ENCODE results near the gene CBX4.

CBX4 gene

DNA sequence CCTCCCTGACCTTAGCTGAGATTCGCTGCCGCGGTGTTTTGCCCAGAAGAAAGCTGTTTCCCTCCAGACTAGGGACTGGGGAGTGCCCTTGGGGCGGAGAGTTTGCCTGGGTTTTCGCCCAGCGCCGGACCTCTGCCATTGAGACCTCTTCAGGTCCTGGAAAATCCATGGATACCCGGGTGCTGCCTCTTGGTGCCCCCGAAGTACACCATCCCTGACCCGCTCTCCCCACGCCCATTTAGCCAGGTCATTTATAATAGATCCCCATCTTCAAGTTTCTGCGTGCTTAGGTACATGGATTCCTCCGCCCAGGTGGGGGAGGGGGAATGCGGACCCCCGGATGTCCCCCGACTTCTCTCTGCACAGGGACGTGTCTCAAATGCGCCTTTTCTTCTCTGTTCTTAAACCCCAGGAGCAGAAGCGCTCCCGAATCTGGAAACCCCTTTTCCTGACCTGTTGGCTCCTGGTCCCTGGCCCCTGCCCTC is 27.3 kb downstream of the CBX4 start:
- DNase-seq: no peak

DNA sequence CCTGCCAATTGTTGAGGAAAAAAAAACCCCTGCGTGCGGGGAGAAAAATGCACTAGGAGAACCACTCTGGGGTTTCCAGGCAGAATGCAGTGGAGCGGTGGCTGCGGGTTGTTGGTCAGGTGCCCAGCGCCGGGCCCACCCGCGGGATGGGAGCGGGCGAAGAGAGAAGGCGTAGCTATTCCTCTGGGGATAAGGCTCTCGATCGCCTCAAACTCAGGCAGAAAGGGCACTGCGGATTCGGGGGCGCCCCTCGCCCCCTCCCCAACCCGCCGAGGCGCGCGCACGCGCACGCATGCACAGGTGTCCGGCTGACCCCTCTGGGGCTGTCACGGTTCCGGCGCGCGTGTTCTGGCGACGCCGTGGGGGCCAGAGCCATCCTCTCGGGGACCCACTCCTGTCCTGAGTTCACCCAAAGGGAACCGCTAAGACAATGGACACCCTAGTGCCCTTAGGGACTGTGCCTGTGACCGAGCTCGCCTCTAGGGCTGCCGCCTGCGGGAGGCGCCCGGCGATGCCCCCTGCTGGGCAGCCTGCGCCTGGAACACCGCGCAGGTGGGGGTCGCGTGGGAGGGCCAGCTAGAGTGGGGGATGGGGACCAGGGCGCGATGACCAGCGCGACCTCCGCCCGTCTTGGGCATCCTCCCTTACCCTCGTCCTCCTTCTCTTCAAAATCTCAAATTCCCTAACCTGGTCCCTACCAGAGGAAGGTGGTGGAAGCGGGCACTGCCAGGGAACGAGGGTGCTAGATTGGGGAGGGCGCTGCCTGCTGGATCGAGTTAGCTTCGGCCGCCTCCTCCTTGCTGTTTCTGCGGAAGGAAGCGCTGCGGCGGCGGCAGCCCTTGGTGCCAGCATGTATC is 28.0 kb downstream of the CBX4 start:
- DNase-seq: peak in 1 of 5 donors; percentile 46

DNA sequence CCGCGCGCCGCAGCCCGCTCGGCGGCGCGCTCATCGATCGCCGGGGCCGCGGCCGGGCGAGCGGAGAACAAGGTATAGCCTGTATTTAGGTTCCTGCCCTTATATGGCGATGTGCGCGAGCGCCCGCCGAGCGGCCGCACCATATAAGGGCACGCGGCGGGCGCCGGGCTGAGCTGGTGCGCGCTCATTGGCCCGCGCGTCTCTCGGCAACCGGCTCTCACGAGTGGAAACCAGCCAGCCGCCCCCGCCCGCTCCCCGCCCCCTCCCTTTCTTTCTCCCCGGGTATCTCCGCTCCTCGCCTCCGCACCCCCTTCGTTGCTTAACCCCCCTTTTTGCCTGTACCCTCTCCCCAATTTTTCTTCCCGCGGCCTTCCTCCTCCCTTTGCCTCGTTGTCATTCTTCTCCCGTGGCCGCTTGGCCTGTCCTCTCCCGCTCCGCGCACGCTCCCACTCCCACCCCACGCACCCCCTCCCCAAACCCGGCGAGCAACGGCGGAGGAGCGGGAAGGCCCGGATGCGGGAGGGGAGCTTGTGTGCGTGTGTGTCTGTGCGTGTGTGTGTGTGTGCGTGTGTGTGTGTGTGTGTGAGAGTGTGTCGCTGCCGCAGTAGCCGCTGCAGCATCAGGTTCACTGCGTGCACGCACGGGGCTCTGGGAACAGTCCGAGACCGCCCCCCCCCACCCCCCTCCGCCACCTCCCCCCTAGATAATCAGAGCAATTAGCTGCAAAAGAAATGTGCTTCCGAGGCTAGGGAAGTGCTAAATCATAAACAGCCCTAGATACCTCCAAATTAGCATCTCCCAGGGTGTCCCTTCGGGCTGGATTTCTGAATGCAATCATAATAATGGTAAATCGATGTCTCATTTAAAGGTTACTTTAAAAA is 28.9 kb downstream of the CBX4 start:
- peak; percentile 65 to 82 (median 76) for DNase-seq

DNA sequence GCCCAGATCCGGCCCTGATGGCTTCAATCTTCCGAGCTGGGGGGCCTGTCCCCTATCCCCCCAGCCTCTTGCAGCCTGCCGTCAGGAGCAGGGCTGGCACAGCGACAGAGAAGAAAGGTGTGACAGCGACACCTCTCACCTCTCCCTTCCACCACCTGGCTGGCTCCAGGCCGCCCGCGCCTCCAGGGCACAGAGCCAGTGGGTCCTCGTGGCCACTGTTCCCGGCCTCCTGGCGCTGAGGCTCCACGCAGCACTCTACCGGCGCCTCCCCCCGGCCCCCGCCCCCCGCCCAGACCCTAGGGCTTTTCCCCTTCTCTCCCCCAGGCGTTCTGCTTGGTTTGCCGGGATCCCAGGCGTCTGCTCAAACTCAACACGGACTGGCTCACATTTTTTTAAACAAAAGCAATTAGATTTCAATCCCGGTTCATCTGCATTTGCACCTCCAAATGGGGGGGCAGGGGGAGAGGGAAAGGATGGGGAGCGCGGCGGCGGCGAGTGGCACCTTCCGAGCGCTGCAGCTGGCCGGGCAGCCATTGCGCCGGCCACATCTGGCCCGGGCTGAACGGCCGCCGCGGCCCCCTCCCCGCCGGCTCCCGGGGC is 29.6 kb downstream of the CBX4 start:
- no peak for DNase-seq

- DNase-seq: peak in 2 of 5 donors; percentile 12 to 50
Observed at GRCh38 chr17:79808763-79809529, 30.3 kb downstream of the CBX4 start.

DNA sequence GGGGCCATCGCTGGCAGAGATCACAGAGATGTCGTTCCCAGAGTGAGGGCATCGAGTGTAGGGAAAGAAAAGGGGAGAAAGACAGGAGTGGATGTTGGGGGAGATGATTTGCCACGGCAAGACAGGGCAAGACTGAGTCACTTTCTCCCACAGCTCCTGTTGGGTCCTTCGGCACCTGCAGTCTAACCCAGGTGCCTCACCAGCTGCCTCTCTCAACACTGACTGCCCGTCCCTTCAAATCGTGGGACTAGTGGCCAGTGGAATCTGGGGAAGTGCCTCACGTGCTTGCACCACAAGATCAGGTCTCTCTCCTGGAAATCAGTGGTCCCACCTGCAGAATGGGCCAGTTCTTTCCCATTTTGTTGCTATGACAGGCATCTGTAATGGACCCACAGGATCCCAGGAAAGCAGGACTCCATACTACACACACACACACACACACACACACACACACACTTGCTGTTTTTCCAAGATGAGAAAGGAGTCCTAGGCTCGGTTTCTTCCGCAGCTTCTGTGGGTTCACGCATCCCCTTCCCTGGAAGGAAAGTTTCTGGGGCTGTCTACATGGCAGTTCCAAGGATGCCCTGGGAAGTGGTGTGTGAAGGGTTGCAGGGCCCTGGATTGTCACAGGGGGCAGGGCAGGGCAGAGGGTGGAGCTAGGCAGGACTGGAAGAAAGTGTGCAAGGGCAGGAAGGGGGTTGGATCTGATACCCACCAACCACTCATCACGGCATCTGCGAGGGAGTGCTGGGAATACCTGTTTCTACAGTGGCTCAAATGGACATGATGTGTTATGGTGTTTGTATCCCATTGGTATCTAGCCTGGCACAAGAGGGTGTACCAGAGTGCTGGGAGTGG is 32.1 kb downstream of the CBX4 start:
- DNase-seq: no peak

DNA sequence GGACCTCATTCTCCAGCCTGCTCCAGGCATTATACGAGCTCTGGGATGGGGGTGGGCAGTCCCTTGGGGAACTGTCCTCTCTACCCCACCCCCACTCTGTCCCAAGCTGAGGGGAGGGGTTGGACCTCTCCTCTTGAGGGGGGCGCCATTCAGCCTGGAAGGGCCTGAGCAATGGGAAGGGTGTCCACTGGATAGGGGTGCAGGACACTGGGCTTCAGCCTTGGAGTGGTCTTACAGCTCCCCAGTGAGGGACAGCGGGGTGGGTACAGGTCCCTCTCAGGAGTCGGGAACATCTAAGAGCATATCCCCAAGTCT is 32.8 kb downstream of the CBX4 start:
- DNase-seq: no peak

- no peak for DNase-seq
Observed at GRCh38 chr17:79804856-79805696, 34.2 kb downstream of the CBX4 start.

DNA sequence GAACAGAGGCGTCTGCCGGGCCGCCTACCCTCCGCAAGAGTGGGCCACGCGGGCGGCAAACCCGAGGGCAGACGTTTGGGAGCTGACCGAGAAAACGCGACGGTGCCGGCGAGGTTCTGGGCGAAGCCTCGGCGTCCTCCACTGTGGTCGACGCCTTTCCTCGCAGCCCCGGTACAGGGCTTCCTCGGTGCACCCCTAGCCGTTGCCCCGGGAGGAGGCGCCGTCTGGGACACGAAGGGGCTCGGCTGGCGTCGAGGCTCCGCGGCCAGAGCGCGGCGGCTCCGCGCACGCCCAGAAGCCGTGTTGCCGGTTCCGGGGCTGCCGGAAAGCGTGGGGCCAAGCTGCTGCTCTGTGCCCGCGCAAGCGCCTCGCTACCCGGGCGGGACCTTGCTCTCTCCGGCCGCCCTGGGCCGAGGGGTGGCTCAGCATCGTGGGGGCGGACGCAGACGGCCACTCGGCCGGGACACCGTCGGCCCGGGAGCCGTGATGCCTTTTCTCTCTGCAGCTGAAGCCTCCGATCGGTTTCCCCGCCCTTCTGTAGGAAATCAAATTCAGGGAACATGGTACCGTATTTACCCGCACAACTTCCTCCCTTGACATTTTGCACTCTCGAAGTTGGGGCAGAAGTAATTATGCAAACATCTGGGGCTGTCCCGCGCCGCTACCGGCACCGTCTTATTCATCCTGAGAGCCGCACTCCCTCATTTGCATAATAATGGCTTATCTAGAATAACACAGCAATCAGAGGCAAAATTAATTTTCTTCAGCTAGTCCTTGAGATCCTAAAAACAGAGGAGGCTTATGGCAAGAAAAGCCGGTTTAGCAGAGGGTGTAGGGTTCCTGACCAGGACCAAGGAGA is 35.0 kb downstream of the CBX4 start:
- peak in 2 of 5 donors; percentile 37 to 82 for DNase-seq

DNA sequence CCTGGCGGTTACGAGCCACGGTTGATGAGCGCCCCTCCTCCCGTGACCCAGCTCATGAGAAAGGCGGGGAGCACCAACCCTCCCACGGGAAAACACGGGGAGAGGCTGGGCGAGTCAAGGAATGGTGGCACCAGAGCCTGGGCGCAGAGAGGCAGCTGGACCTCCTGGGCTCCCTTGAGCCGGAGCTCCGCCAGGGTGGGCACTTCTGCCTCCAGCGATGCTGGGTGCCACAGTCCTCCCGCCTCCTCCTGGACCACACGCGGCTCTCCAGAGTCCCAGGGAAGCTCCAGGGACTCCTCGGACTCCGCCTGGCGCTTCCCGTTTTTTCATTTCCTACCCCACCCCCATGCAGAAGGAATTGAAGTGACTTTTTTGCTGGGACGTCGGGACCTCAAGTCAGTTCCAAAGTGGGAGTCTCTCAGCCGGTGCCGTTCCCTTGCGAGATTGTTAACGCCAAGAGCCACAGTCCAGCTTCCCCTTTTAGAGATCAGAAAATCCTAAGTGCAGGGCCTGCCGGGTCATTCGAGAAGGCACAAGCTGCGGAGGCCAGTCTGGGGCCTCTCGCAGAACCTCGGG is 35.7 kb downstream of the CBX4 start:
- DNase-seq: no peak

- no peak for DNase-seq
Observed at GRCh38 chr17:79802736-79803420, 36.4 kb downstream of the CBX4 start.

DNA sequence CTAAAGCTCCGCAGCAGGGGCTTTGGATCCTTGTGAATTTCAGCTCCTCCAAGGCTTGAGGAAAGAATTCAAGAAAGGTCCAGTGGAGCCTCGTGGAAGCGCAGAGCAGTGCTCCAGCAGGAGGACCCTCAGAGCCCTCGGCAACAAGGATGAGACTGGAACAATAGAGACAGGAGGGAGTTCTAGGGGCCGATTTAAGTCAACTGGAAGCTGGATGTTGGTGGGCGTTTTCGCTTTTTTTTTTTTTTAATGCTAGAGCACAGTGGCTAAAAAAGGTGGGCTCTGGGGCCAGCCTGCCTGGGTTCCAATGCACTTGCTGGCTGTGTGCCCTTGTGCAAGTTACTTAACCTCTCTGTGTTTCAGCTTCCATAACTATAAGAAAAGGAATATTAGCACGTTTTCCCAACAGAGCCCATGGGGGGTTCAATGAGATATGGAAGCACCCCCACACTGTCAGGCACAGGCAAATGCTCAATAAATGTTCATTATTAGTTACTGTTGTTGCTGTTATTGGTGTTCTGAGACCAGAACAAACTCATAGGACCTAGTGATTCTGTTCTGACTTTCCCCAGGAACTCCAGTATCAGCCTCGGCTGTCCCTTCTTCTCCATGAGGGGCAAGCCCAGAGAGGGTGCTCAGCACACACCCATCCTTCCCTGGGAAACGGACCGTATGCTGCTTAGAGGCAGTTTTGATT is 37.1 kb downstream of the CBX4 start:
- DNase-seq: no peak

- no peak for DNase-seq
Observed at GRCh38 chr17:79801156-79802038, 37.8 kb downstream of the CBX4 start.

DNA sequence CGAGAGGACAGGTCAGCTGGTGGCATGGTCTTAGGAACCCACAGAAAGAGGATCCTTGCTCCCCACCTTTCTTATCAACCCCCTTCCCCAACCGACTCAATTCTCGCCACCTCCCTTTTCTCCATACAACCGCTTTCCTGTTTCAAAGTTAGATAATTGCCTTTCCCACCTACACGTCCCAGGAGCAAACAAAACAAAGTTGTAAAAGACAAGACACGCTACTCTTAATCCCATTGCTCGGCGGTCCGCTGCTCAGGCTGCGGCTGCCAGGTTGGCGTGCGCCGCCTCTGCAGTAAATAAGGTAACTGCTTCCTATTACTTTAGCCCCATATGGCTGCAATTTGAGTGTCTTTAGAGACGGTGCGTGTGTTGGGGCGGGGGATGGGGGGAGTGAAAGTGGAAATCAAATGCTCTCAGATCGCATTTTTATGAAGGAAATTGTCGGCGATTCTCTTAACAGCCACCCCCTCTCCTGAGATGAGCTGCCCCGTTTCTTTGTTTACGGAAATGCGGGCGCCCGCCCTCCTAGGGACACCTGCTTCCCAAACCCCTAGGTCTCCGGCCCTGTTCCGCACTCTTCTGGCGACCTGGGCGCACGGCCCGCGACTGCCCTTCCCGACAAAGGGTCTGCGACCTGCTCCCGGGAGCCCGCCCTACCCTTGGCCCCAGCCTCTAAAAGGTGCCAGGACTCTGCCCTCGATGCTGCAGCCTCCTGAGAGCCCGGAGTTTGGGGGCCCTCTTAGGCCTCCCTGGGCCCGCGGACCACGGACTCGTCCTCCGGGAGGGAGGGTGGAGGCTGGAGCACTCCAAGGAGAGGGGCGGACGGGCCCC is 38.7 kb downstream of the CBX4 start:
- DNase-seq: peak in 1 of 5 donors; percentile 54

DNA sequence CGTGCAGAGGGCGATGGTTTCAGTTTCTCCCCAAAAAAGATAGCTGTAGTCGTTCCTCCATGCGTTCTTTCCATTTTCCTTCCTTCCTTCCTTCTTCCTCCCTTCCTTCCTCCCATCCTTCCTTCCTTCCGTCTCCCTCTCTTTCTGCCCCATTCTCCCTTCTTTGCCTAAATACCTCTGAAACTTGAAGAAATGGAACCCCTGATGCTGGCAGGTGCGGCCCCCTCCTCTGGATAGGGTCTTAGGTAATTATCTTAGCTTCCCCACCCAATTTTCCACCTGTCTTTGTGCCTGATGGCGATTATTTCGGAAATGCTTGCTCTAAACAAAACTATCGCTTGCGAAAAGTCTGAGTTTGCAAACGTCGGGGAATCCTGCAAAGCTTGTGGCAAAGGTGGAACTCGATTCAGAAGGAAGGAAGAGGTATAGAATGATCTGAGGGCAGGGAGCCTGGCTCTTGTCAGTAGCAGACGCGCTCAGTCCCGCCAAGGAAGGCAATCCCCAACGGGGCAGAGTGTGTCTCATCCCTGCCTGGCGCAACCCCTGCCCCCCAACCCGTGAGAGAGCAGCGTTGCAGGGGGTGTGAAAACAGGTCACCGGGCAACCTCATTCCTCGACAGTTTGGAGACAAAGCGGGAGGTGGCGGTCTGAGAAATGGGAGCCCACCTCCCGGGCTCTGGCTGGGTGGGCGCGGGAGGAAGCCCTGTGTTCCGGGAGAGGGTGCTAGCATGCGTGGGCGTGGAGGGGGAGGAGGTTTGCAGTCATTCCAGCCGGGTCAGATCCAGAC is 39.5 kb downstream of the CBX4 start:
- DNase-seq: no peak
